Keratinocyte (primary cell): ENCODE measurements around the gene MARCHF2.

Experiments
- EZH2 ChIP-seq: IDR thresholded peaks from one replicate; pipeline ENCODE4 v1.6.1; 2012; ENCODE audit warnings: inconsistent platforms, mild to moderate bottlenecking, low read length, moderate library complexity
- TF ChIP-seq, protein P1 (sequence below), 3 experiments: IDR thresholded peaks in 1 of 3; conservative IDR thresholded peaks in 1 of 3; optimal IDR thresholded peaks in 1 of 3; 2 replicates in 2 of 3; 3 replicates in 1 of 3; pipeline versions ENCODE3 to v1.5.1; 2011; ENCODE audit warnings: low read length in 3 of 3, mild to moderate bottlenecking in 3 of 3, moderate library complexity in 2 of 3, control low read depth in 1 of 3, inconsistent platforms in 1 of 3; ENCODE audit not compliant: insufficient read depth in 2 of 3; ENCODE audit errors: extremely low read depth in 1 of 3

DNA sequence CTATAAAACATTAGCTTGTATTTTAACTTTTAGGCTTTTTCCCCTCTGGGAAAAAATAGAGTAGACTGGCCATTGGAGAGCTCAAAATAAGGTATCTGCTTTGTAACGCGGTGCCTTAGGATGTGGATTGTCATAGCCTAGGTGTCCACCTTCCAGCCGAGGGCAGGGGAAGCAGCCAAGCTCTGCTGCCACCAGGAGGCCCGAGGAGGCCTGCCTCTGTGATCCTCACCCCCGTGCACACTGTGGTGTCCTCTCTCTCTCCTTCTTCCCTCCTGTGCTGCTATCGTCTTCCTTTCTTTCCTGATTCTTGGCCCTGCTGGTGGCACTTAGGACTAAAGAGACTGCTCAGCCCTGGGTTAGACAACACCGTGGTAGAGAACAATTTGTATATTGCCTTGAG lies 43.0 kb downstream of the MARCHF2 start:
- TF ChIP-seq, protein P1, sequence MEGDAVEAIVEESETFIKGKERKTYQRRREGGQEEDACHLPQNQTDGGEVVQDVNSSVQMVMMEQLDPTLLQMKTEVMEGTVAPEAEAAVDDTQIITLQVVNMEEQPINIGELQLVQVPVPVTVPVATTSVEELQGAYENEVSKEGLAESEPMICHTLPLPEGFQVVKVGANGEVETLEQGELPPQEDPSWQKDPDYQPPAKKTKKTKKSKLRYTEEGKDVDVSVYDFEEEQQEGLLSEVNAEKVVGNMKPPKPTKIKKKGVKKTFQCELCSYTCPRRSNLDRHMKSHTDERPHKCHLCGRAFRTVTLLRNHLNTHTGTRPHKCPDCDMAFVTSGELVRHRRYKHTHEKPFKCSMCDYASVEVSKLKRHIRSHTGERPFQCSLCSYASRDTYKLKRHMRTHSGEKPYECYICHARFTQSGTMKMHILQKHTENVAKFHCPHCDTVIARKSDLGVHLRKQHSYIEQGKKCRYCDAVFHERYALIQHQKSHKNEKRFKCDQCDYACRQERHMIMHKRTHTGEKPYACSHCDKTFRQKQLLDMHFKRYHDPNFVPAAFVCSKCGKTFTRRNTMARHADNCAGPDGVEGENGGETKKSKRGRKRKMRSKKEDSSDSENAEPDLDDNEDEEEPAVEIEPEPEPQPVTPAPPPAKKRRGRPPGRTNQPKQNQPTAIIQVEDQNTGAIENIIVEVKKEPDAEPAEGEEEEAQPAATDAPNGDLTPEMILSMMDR (optimal IDR thresholded peaks at IDR 0.05 in 1 of 3, IDR thresholded peaks at IDR 0.05 in 1 of 3, conservative IDR thresholded peaks at IDR 0.05 in 1 of 3; ENCODE audit: extremely low read depth in 1 of 3, insufficient read depth in 2 of 3, low read length in 3 of 3): peak; percentile 3 to 34 (median 13)
- no peak for TF ChIP-seq EZH2
